Spinal cord (tissue), 10 donors: Measurements from ENCODE around the gene ABCC3. TPM values are rescaled to one million over a fixed set of nuclear protein-coding genes. Genes with fewer than 3 reads are reported as not detected.
A peak's percentile ranks its signal among the peaks of the same experiment; 100 is the strongest.

Source experiments
- DNase-seq, 6 donors: peaks; one replicate each; pipeline versions ENCODE4 v3.0.0 to v3.0.0-alpha.2; 2013 to 2015; ENCODE audit warnings: low spot score in 6 of 6, low read depth in 4 of 6
- H3K27ac ChIP-seq: one replicate; pipeline ENCODE4 v1.5.1; 2013; ENCODE audit warnings: low read depth, low read length, control low read depth
- H3K27me3 ChIP-seq: one replicate; pipeline ENCODE4 v1.6.1; 2013; ENCODE audit warnings: low read length; ENCODE audit not compliant: control insufficient read depth, insufficient read depth
- H3K36me3 ChIP-seq: one replicate; pipeline ENCODE4 v1.6.1; 2013; ENCODE audit warnings: low read length; ENCODE audit not compliant: control insufficient read depth, insufficient read depth
- H3K4me1 ChIP-seq: one replicate; pipeline ENCODE4 v1.6.1; 2013; ENCODE audit warnings: low read length; ENCODE audit not compliant: control insufficient read depth, insufficient read depth
- H3K4me3 ChIP-seq: one replicate; pipeline ENCODE4 v1.5.1; 2013; ENCODE audit warnings: low read depth, low read length, control low read depth
- H3K9me3 ChIP-seq: one replicate; pipeline ENCODE4 v1.6.1; 2013; ENCODE audit warnings: low read length; ENCODE audit not compliant: control insufficient read depth, insufficient read depth
- WGBS: methylation state at CpG from one replicate; pipeline ENCODE4 v1.1.5; 2013; ENCODE audit warnings: missing lambda C conversion rate; ENCODE audit not compliant: insufficient coverage; 5-methylcytosine and 5-hydroxymethylcytosine counted together
- polyA plus RNA-seq, 2 donors: library from polyadenylated mRNA; unstranded; fragments of 120-200 nt; gene quantifications; one replicate each; pipeline ENCODE4 v1.2.1, GENCODE V29; 2013; ENCODE audit not compliant: insufficient read length in 2 of 2
- total RNA-seq, 2 donors: library from RNA; depleted of rRNA in 1 of 2; stranded (reverse); fragments of 120-200 nt in 1 of 2; fragments of >200 nt in 1 of 2; gene quantifications; one replicate each; pipeline versions ENCODE4 v1.2.3 to v1.2.4, GENCODE V29; 2013 to 2014
- donor health status: healthy.

The ABCC3 gene
- total and polyA plus RNA-seq, 4 donors = 0.17 to 1.2 (median 0.61) TPM

DNA sequence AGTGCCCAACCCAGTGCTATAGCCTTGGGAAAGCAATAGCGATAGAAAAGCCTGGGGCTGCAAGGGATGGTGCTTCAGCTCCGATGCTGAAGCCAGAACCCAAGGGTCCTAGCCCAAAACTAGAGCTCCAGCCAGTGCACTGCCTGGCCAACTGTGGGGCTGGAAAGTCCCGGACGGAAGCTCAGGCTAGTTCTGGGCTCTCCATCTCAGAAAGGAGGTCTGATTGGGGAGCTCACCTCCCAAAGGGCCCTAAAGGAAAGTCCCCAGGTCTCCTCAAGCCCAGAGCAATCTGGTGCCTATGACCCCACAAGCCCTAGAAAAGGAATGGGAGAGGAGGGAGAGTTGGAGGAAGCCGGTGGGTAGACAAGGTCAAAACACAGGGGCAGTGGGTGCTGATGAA, 2.0 kb upstream of the ABCC3 start:
- H3K27me3 ChIP-seq = peaks cover 58% of the 10 kb centered on the region
- no peak for DNase-seq
- peaks cover 4% of the 10 kb centered on the region for H3K36me3 ChIP-seq
- peaks cover 36% of the 10 kb centered on the region for H3K4me1 ChIP-seq
- no peak overlapping the region for H3K27ac ChIP-seq
- H3K4me3 ChIP-seq = no peak overlapping the region
- H3K9me3 ChIP-seq = no peaks in the 10 kb centered on the region
- WGBS = 90% methylated on average over 5 of the region's 5 CpGs

DNA sequence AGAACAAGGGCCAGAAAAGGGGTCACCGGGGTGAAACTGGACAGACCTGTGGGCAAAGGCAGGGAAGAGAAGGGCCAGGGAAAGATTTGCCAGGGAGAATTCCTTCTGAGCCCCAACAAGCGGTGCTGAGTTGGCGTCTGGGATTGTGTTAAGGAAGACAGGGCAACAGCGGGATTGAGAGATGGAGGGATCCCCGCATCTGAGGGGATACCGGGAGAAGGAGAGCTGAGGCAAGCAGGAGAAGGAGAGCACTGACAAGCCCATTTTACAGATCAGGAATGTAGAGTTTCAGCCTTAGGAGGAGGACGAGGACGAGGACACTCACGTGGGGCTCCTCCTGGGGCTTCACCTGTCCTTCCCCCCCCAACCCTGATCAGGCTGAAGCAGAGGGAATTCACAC, 998 bp upstream of the ABCC3 start:
- Histone ChIP-seq H3K9me3 (no peaks in the 10 kb centered on the region), H3K4me1 (peaks cover 27% of the 10 kb centered on the region), H3K36me3 (no peaks in the 10 kb centered on the region), H3K27ac (no peak overlapping the region), H3K27me3 (peaks cover 56% of the 10 kb centered on the region), H3K4me3 (no peak overlapping the region)
- no peak for DNase-seq
- WGBS = 80% methylated on average over 9 of the region's 9 CpGs

GRCh38 chr17:50634915-50635731, 442 bp downstream of the ABCC3 start:
- no peak for DNase-seq

DNA sequence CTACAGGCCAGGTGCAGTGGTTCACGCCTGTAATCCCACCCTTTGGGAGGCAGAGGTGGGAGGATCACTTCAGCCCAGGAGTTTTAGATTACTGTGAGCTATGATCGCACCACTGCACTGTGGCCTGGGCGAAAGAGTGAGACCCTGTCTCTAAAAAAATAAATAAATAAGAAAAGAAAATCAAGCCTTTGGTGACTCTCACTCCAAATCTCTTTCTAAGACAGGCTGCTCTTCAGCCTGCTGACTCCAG, 976 bp downstream of the ABCC3 start:
- Histone ChIP-seq H3K27me3 (peaks cover 56% of the 10 kb centered on the region), H3K36me3 (no peaks in the 10 kb centered on the region), H3K9me3 (no peaks in the 10 kb centered on the region), H3K27ac (no peak overlapping the region), H3K4me1 (peaks cover 41% of the 10 kb centered on the region), H3K4me3 (no peak overlapping the region)
- no peak for DNase-seq
- 75% methylated on average over 1 of the region's 3 CpGs for WGBS

More at GRCh38 chr17:50634915-50635731, 442 bp downstream of the ABCC3 start:
- no peaks in the 10 kb centered on the region for H3K9me3 ChIP-seq
- H3K4me3 ChIP-seq = no peak overlapping the region
- WGBS = 3% methylated on average over 51 of the region's 52 CpGs
- peaks cover 39% of the 10 kb centered on the region for H3K4me1 ChIP-seq
- H3K36me3 ChIP-seq = no peaks in the 10 kb centered on the region
- H3K27me3 ChIP-seq = peaks cover 56% of the 10 kb centered on the region
- no peak overlapping the region for H3K27ac ChIP-seq

DNA sequence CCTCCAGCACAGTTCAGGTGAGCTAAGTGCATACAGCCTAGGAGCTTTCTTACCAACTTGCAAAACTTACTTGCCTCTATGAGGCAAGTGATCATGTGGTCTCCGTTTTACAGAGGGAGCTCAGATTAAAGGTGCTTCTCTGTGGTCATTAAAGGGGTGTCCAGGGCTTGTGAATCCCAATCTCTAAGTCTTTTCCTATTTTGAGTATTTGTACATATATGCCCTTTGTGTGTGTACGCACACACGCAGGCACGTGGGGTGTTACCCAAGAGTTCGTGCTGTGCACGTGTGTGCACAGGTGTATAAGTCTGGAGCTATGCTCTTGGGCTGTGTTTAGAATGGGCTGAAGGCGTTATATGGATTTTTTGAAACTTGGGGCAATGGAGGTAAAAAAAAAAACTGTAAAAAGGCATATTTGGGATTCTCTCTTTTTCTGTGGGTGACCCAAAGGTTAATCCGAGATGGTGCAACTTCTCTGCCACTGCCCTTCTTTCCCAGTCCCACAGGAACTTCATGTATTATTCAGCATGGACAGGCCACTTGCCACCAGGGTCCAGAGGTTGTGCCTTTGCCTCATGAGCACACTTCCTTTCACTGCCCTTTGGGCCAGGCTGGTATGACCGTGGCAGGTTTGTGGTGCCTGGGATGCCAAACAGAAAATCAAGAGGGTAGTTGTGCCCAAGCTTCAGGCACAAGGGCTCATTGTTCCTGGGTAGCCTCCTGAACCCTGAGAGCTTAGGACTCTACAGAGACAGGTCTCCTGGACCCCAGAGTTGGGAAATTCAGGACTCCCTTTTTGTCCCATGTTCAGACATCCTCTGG, 1.5 kb downstream of the ABCC3 start:
- peaks cover 56% of the 10 kb centered on the region for H3K27me3 ChIP-seq
- H3K36me3 ChIP-seq = no peaks in the 10 kb centered on the region
- H3K4me1 ChIP-seq = peaks cover 41% of the 10 kb centered on the region
- H3K4me3 ChIP-seq = no peak overlapping the region
- 96% methylated on average over 8 of the region's 9 CpGs for WGBS
- no peak overlapping the region for H3K27ac ChIP-seq
- no peaks in the 10 kb centered on the region for H3K9me3 ChIP-seq
- no peak for DNase-seq

- no peak for DNase-seq
Observed at GRCh38 chr17:50636804-50637195, 2.1 kb downstream of the ABCC3 start.

GRCh38 chr17:50637829-50638605, 3.3 kb downstream of the ABCC3 start:
- DNase-seq = no peak
- peaks cover 45% of the 10 kb centered on the region for H3K27me3 ChIP-seq
- WGBS = 92% methylated on average over 6 of the region's 7 CpGs
- H3K4me3 ChIP-seq = no peak overlapping the region
- H3K36me3 ChIP-seq = no peaks in the 10 kb centered on the region
- peaks cover 48% of the 10 kb centered on the region for H3K4me1 ChIP-seq
- H3K27ac ChIP-seq = no peak overlapping the region
- H3K9me3 ChIP-seq = no peaks in the 10 kb centered on the region

More at GRCh38 chr17:50636804-50637195, 2.1 kb downstream of the ABCC3 start:
- H3K36me3 ChIP-seq = no peaks in the 10 kb centered on the region
- peaks cover 56% of the 10 kb centered on the region for H3K27me3 ChIP-seq
- peaks cover 42% of the 10 kb centered on the region for H3K4me1 ChIP-seq
- H3K9me3 ChIP-seq = no peaks in the 10 kb centered on the region
- H3K27ac ChIP-seq = no peak overlapping the region
- no peak overlapping the region for H3K4me3 ChIP-seq
- WGBS = 78% methylated on average over 7 of the region's 7 CpGs

DNA sequence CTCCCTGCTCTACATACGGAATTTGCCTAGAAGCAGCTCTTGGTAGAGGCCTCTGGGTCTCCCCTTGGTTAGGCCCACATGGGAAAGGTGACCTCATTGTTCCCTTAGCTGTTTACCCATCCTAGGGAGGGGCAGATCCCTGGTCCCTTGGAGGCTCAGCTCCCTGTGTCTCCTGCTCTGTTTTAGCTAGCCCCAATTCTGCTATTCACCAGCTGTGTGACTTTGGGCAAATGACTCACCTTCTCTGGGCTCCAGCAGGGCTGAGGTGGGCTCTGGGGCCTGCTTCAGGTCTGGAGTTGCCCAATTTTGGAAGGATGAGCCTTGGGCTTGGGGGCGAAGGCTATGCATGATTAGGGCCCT, 3.9 kb downstream of the ABCC3 start:
- peaks cover 40% of the 10 kb centered on the region for H3K27me3 ChIP-seq
- DNase-seq = no peak
- no peak overlapping the region for H3K27ac ChIP-seq
- H3K36me3 ChIP-seq = no peaks in the 10 kb centered on the region
- 95% methylated on average over 2 of the region's 2 CpGs for WGBS
- H3K4me3 ChIP-seq = no peak overlapping the region
- peaks cover 48% of the 10 kb centered on the region for H3K4me1 ChIP-seq
- no peaks in the 10 kb centered on the region for H3K9me3 ChIP-seq

DNA sequence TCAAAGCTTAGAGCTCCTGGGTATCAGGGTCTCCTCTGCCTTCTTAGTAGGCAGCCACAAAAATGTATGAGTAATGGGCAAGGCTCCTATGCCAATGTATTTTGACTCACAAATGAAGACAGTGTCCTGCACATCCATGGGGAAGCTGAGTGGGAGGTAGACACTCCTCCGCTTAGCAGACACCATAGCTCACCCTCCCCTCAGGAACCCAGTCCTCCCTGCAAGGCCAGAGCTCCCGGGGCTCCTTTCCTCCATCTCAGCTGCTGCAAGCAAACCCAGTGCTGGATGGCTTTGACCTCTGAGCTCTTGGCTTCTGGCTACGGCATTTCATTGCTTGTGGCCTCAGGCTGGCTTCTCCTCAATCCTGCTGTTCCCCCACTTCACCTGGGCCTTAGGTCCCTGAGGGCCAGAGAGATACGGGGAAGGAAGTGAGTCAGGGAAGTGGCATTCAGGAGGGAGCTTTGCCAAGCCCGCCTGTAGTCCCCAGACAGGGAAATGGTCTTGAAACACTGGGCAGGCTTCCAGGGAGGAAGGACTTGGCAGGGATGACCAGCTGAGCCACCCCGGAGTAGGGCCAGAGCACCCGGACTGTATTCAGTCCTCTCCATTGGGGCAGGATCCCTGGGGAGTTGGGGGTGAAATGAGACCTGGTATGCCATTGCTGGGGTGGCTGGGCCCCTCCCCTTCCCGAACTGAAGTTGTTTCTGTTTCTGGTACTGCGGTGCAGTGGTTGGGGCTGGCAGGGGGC, 4.5 kb downstream of the ABCC3 start:
- Histone ChIP-seq H3K27me3 (peaks cover 34% of the 10 kb centered on the region), H3K27ac (no peak overlapping the region)
- peak in 5 of 6 donors; percentile 64 to 92 (median 75) for DNase-seq

More for the DNA sequence above, 4.5 kb downstream of the ABCC3 start:
- peaks cover 48% of the 10 kb centered on the region for H3K4me1 ChIP-seq
- no peak overlapping the region for H3K4me3 ChIP-seq
- no peaks in the 10 kb centered on the region for H3K9me3 ChIP-seq
- no peaks in the 10 kb centered on the region for H3K36me3 ChIP-seq
- WGBS = 12% methylated on average over 5 of the region's 9 CpGs
